GM21390 (cell line): Measurements from ENCODE around the gene ADAMTS17.

Source experiments
- ATAC-seq: cut with Tn5 transposase; IDR thresholded peaks from one replicate; pipeline ENCODE4 v1.9.1; 2021; ENCODE audit not compliant: unreplicated experiment

The ADAMTS17 gene

GRCh38 chr15:100279446-100279845 is 62.3 kb downstream of the ADAMTS17 start:
- no peak for ATAC-seq

DNA sequence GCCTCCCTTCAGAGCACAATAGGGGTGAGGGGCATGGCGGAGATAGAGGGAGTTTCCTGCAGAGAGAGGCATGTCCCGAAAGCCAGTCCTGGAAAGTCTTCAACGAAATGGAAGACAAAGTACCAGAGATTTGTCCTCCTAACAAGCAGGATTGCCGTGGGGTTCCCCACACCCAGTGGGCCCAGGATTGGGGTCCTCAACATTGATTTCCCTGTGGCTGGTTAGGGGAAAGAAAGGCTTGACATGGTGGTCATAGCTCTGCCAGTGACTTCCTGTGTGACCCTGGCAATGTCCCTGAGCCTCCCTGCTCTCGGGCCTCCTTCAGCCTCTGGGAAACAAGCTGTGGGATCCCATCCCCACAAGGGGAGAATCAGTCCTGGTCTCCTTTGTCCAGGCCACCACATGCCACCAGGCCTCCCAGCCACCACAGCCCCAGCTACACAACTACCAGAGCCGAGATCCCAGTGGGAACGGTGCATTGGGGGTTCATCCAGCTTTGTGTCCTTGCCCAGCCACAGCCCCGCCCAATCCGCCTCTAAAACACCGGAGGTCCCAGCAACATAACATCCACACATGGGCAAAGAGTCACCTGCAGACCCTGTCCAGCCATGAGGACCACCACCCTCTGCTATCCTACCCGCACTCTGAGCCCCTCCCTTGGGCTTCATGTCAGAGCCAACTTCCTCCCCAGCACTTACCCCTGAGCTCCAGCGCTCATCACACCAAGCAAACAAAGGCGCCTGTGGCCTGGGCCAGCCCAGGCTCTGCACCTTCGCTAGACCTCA is 63.0 kb downstream of the ADAMTS17 start:
- no peak for ATAC-seq

DNA sequence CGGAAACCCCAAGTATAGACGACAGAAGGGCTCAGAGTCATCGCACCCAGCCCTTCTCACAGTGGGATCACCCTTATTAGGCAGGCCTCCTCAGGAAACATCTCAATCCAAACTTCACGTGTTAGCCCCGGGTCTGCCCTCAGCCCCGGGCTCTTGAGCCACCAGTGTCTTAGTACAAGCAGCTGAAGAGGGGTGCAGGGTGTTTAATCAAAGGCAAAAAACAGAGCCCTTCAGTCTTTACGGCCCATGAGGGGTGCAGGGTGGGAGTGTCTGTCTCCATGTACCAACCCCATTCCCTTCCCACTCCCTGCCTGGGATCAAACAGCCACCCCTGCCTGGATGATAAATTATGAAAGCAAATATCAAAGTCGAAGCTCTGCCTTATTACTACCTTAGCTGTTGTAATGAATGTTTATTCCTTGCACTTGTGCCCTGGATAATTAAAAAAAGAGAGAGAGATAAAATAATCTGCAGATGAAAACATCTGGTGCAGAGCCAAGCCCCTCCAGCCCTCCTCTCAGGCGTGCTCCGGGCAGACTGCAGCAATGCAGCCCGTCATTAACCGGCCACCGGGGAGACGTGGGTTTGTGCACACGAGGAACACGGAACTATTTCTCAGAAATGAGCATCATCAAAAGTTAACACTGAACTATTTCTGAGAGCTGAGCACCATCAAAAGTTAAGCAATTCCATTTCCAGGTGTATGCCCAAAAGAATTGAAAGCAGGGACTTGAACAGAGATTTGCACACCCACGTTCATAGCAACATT is 64.5 kb downstream of the ADAMTS17 start:
- ATAC-seq = no peak

DNA sequence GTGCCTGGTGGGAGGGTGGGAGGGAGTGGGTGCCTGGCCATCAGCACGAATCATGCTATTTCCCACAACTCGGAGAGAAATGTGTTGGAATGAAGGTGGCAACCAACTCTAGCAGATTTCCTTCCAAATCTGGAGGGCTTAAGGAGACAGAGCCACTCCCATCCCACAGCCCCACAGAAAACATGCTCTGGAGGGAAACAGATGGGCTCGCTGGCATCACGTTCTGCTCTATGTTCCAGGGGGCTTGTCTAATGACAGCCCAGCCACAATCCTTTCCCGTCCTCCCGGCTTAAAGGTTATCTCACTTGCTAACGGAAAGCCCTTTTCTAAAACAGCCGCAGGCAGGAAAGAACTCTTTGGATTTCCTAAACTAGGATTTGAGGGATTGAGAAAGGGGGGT is 65.3 kb downstream of the ADAMTS17 start:
- ATAC-seq = no peak

GRCh38 chr15:100275641-100276040 is 66.1 kb downstream of the ADAMTS17 start:
- no peak for ATAC-seq

GRCh38 chr15:100269831-100270230 is 71.9 kb downstream of the ADAMTS17 start:
- no peak for ATAC-seq

GRCh38 chr15:100266166-100266565 is 75.6 kb downstream of the ADAMTS17 start:
- no peak for ATAC-seq

DNA sequence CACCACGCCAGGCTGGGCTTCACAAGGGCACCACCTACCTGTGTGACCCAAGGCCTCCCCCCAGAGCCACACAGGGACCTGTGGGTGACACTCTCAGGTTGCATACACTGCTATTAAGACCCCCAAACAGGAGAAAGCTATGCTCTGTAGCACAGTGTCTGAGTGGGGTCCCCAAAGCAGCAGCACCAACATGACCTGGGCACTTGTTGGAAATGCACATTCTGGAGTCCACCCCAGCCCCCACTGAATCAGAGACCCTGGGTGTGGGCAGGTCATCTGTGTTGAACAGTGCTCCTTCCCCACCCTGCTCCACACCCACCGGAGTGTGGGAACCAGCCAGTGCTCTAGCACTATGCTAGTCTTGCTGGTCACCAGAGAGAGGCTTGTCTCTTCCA is 76.1 kb downstream of the ADAMTS17 start:
- ATAC-seq = no peak

GRCh38 chr15:100264994-100265640 is 76.7 kb downstream of the ADAMTS17 start:
- no peak for ATAC-seq

- no peak for ATAC-seq
Measured at GRCh38 chr15:100263721-100264455, 77.9 kb downstream of the ADAMTS17 start.

- ATAC-seq = no peak
Measured at GRCh38 chr15:100263031-100263430, 78.7 kb downstream of the ADAMTS17 start.

DNA sequence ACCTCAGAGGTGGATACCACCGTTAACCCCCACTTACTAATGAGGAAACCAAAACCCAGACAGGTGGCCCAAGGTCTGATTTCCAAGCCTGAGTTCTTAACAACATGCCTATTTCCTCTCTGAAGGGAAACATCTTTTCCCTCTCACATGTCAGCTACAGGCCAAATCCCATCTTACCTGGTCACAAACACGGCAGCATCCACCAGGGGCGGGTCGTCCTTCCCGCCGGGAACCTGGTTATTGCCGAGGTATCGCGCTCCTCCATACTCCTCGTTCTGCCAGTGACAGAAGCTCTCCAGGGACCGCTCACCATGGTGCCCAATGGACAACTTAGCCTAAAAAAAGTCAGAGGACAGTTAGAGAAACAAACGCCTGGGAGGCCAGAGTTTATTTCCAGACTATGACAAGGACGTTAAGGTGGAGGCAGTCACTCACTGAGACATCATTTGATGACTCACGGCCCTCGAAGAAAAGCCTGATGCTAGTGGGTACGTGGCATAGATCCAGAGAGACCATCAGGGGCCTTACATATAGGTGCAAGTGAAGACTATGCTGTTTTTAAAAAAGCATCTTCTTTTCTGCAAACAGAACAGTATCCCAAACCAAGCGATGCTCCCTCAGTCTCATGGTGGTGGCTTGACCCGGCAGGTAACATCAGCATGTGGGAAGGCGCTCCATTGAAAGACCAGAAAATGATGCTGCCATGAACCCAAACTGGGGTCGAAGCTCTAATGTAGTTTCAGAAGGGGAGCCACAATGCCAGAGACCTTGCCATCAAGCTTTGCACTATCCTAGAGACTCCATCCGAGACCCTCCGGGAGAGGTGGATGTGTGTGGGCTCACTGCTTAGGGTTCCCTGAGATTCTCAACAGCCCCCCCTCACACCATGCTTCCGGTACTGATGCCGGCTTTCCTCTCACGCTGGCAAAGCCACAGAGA is 80.2 kb downstream of the ADAMTS17 start:
- ATAC-seq = no peak

GRCh38 chr15:100259266-100259665 is 82.5 kb downstream of the ADAMTS17 start:
- ATAC-seq = no peak

GRCh38 chr15:100256970-100257650 is 84.7 kb downstream of the ADAMTS17 start:
- ATAC-seq = no peak

DNA sequence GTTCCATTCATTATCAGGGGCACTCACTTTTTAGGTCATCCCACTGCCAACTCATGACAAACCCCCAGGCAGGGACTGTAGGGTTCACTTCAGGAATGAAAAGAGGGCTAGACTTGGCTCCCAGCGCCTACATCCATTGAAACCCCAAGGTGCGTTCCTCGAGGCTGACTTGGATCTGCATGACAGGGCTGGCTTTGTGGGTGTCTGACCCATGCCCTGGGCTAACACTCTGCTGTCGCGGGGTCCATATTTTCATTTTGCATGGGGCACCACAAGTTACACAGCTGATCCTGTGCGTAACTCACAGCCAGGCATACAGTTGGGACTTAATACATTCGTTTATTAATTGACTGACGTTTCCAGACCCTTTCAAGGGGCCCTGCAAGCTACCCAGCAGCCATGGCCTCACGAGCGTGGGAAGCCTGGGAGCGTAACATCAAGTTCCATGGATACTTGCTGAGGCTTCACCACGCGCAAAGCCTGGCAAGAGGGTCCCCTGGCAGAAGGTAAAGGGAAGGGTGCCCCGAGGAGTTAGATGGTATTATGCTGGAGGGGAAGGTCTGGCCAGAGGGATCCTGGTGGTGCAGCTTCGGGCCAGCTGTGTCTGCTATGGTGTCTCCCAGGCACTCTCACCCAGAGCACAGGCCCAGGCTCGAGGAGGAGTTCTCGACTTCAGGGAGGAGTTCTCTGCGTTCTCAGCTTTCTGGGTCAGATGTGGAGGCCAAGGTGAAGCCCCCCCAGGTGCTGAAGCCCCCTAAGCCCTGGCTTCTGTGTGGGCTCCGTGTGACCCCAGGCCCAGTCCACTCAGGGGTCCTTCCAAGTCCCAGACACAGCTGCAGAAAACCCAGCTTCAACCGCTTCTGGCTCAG is 85.4 kb downstream of the ADAMTS17 start:
- ATAC-seq = no peak

DNA sequence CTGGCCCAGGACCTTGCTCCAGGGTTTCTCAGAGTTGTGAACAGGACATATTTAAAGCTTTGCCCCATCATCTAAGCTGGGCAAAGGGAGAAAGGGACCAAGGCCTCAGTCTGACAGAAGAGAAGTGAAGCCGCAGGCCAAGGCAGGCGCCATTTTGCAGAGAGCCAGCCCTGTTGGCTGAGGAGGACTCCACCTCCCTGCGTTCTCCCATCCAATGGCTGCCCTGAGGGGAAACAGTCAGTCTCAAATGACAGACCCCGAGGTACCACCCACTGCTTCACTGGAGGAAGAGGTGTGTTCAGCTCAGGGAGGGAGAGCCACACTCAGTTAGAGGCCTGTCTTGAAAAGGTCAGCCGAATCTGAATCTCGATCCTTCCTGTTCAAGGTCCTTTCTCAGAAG is 86.1 kb downstream of the ADAMTS17 start:
- no peak for ATAC-seq

GRCh38 chr15:100254691-100255090 is 87.1 kb downstream of the ADAMTS17 start:
- ATAC-seq = no peak

DNA sequence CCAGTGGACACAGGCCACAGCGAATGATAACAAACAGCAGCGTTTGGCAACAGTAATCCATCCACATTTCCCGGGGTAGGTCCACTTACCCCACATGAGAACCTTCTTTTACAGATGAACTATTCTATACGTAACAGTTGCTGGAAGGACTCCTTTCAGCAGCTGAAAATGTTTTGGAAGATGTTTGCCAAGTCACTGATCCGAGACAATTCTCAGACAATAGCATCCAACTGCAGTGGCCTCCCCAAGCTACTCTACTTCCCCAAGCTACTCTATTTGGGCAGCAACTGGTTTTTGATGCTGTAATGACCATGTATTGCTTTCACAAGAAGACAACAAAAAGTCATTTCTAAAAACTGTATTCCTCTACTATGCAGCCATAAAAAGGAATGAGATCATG is 87.5 kb downstream of the ADAMTS17 start:
- no peak for ATAC-seq

- no peak for ATAC-seq
Measured at GRCh38 chr15:100253640-100254039, 88.1 kb downstream of the ADAMTS17 start.
